ENCODE results near the gene NHLRC3.
A peak's percentile ranks its signal among the peaks of the same experiment; 100 is the strongest.
"Not testable (repeated sequence)": the region's sequence is repeated elsewhere in the genome, so short reads cannot be mapped to it uniquely, and the experiment has no call there.

Gene NHLRC3

GRCh38 chr13:39062004-39062403 lies 23.7 kb downstream of the NHLRC3 start:
- Mint-ChIP-seq H3K36me3 (peaks cover 18% of the 10 kb centered on the region), H3K27me3 (no peaks in the 10 kb centered on the region), H3K4me3 (no peak overlapping the region), H3K9me3 (ENCODE audit: low read depth) (no peaks in the 10 kb centered on the region), H3K27ac (no peak overlapping the region), H3K4me1 (ENCODE audit: low read depth) (peaks cover 26% of the 10 kb centered on the region)

- Mint-ChIP-seq H3K9me3 (ENCODE audit: low read depth) (peaks cover 14% of the 10 kb centered on the region), H3K36me3 (no peaks in the 10 kb centered on the region), H3K4me3 (no peak overlapping the region), H3K4me1 (ENCODE audit: low read depth) (no peaks in the 10 kb centered on the region), H3K27me3 (peaks cover 31% of the 10 kb centered on the region), H3K27ac (no peak overlapping the region)
These were observed 34.6 kb downstream of the NHLRC3 start for GRCh38 chr13:39072842-39073241.

DNA sequence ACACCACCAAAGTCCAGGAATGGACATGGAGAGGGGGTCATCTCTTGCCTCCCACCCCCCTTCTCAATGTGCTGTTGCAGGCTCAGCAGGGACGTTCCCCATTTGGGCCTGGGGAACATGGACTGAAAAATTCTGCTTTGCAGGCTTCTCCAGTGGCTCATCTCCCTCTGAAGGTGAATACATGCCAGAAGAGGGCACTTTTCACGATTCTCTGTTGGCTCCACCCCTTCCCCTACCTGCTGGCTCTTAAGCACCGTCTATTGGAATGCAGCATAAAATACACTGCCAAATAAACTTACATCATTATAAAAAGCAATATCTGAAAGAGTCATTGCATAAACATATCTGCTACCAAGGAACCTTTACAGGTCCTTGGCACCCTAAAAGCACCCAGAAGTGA lies 35.7 kb downstream of the NHLRC3 start:
- H3K27ac Mint-ChIP-seq = no peak overlapping the region
- no peaks in the 10 kb centered on the region for H3K4me1 Mint-ChIP-seq (ENCODE audit: low read depth)
- H3K9me3 Mint-ChIP-seq (ENCODE audit: low read depth) = peaks cover 14% of the 10 kb centered on the region
- no peak overlapping the region for H3K4me3 Mint-ChIP-seq
- H3K27me3 Mint-ChIP-seq = peaks cover 31% of the 10 kb centered on the region
- no peaks in the 10 kb centered on the region for H3K36me3 Mint-ChIP-seq

GRCh38 chr13:39086251-39086945 lies 48.1 kb downstream of the NHLRC3 start:
- H3K9me3 Mint-ChIP-seq (ENCODE audit: low read depth); H3K27me3 Mint-ChIP-seq; H3K36me3 Mint-ChIP-seq; H3K4me1 Mint-ChIP-seq (ENCODE audit: low read depth); H3K4me3 Mint-ChIP-seq; H3K27ac Mint-ChIP-seq: not testable (repeated sequence)

DNA sequence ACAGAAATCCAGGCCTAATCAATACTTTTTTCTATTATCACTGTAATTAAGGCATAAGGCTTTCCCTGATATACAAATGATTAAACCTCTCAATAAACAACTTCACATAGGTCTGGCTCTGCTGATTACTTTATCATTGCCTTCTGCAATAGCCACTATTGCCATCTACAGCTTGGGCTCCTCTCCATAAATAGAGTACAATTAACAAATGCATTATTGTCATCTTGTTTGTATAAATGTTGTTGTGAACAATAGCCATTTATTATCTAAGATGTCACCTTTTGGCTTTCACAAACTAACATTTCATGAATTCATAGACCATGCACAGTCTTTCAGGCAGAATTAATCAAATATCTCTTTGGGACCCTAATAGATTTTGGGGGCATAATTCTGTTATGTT lies 53.3 kb downstream of the NHLRC3 start:
- no peaks in the 10 kb centered on the region for H3K36me3 Mint-ChIP-seq

GRCh38 chr13:39095500-39095899 lies 57.2 kb downstream of the NHLRC3 start:
- Mint-ChIP-seq H3K4me3 (peak overlapping the region; percentile 60), H3K4me1 (ENCODE audit: low read depth) (peaks cover 21% of the 10 kb centered on the region), H3K36me3 (no peaks in the 10 kb centered on the region), H3K9me3 (ENCODE audit: low read depth) (no peaks in the 10 kb centered on the region), H3K27me3 (no peaks in the 10 kb centered on the region), H3K27ac (peak overlapping the region; percentile 93)

More for the DNA sequence above, 53.3 kb downstream of the NHLRC3 start:
- H3K4me1 Mint-ChIP-seq (ENCODE audit: low read depth) = peaks cover 21% of the 10 kb centered on the region
- H3K4me3 Mint-ChIP-seq = no peak overlapping the region
- H3K9me3 Mint-ChIP-seq (ENCODE audit: low read depth) = no peaks in the 10 kb centered on the region
- H3K27me3 Mint-ChIP-seq = no peaks in the 10 kb centered on the region
- H3K27ac Mint-ChIP-seq = no peak overlapping the region

DNA sequence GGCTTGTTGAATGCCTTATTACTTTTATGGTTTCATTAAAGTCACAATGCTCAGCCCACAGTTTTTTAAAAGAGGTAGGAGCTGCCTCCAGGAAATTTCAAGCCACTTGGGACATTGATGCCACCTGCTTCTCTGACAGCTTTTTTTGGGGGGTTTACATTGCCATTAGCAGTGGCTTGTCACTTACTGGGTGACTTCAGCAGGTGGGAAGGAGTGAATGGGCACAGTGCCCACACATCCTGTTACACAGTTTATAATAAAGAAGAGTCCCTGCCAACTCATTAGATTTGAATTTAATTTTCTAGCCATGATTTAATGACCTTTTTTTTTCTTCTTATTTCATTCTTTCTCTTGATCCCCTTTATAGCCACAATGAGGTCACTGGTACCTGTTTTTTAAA lies 61.0 kb downstream of the NHLRC3 start:
- Mint-ChIP-seq H3K27ac (no peak overlapping the region), H3K9me3 (ENCODE audit: low read depth) (no peaks in the 10 kb centered on the region), H3K36me3 (no peaks in the 10 kb centered on the region), H3K4me3 (no peak overlapping the region), H3K4me1 (ENCODE audit: low read depth) (peaks cover 20% of the 10 kb centered on the region), H3K27me3 (no peaks in the 10 kb centered on the region)

All from activated naive CD8-positive, alpha-beta T cell (primary cell).